Gastroesophageal sphincter (tissue), 3 donors: ENCODE data around the gene ITGA11.

Source experiments
- EP300 ChIP-seq: sonication (generic); formaldehyde crosslinking; IDR thresholded peaks from one replicate; pipeline ENCODE4 v1.6.1; 2017; ENCODE audit warnings: antibody characterized with exemption, mild to moderate bottlenecking
- POLR2A ChIP-seq, 2 donors: fragments of 450-650 bp; IDR thresholded peaks; one replicate each; pipeline ENCODE4 v1.6.1; 2017; ENCODE audit warnings: antibody characterized with exemption in 2 of 2, mild to moderate bottlenecking in 2 of 2, moderate library complexity in 1 of 2
- POLR2AphosphoS5 ChIP-seq: sonication (generic); formaldehyde crosslinking; IDR thresholded peaks from one replicate; pipeline ENCODE4 v1.6.1; 2017; ENCODE audit warnings: antibody characterized with exemption
- TF ChIP-seq, protein P1 (sequence below), 4 experiments: fragments of 200-600 bp in 2 of 4; fragments of 450-650 bp in 2 of 4; sonication (generic) in 1 of 4; IDR thresholded peaks; one replicate each; pipeline ENCODE4 v1.5.1; 2017 to 2019; ENCODE audit warnings: antibody characterized with exemption in 4 of 4, mild to moderate bottlenecking in 2 of 4, moderate library complexity in 2 of 4

GRCh38 chr15:68471541-68471940 lies 39.6 kb upstream of the ITGA11 start:
- TF ChIP-seq POLR2AphosphoS5 (no peak), POLR2A (IDR thresholded peaks at IDR 0.05) (no peak), EP300 (no peak)
- TF ChIP-seq, protein P1, sequence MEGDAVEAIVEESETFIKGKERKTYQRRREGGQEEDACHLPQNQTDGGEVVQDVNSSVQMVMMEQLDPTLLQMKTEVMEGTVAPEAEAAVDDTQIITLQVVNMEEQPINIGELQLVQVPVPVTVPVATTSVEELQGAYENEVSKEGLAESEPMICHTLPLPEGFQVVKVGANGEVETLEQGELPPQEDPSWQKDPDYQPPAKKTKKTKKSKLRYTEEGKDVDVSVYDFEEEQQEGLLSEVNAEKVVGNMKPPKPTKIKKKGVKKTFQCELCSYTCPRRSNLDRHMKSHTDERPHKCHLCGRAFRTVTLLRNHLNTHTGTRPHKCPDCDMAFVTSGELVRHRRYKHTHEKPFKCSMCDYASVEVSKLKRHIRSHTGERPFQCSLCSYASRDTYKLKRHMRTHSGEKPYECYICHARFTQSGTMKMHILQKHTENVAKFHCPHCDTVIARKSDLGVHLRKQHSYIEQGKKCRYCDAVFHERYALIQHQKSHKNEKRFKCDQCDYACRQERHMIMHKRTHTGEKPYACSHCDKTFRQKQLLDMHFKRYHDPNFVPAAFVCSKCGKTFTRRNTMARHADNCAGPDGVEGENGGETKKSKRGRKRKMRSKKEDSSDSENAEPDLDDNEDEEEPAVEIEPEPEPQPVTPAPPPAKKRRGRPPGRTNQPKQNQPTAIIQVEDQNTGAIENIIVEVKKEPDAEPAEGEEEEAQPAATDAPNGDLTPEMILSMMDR (IDR thresholded peaks at IDR 0.05), result no peak
